ENCODE results near the gene NOL11. TPM values are rescaled to one million over a fixed set of nuclear protein-coding genes. Genes with fewer than 3 reads are reported as not detected.
A peak's percentile ranks its signal among the peaks of the same experiment; 100 is the strongest.

NOL11 gene
- total and polyA plus RNA-seq, 8 donors, result 9.0 to 84.6 (median 32.7) TPM

DNA sequence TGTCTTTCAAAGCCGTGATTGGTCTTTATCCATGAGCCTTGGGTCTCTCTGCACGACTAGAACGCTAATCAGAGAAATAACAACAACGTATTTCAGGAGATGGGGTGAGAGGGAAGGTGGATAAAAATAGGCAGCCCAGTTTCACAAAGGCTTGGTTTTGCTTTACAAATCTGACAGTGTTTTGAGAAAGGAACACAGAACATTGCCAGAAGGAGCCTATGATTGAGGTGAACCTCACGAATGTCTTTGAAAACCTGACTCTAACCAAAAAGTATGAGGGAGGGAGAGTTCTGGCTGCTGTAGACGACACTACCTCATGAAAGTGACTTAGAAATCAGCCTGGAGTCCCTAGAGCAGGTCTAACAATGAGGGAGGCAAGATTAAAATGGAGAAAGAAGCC is 38.0 kb upstream of the NOL11 start:
- no peak overlapping the region for H3K4me3 ChIP-seq
- DNase-seq, result no peak
- TF ChIP-seq EP300 (IDR thresholded peaks at IDR 0.05) (no peak), POLR2AphosphoS5 (IDR thresholded peaks at IDR 0.05) (no peak), POLR2A (IDR thresholded peaks at IDR 0.05) (no peak)
- TF ChIP-seq, protein P1, sequence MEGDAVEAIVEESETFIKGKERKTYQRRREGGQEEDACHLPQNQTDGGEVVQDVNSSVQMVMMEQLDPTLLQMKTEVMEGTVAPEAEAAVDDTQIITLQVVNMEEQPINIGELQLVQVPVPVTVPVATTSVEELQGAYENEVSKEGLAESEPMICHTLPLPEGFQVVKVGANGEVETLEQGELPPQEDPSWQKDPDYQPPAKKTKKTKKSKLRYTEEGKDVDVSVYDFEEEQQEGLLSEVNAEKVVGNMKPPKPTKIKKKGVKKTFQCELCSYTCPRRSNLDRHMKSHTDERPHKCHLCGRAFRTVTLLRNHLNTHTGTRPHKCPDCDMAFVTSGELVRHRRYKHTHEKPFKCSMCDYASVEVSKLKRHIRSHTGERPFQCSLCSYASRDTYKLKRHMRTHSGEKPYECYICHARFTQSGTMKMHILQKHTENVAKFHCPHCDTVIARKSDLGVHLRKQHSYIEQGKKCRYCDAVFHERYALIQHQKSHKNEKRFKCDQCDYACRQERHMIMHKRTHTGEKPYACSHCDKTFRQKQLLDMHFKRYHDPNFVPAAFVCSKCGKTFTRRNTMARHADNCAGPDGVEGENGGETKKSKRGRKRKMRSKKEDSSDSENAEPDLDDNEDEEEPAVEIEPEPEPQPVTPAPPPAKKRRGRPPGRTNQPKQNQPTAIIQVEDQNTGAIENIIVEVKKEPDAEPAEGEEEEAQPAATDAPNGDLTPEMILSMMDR (IDR thresholded peaks at IDR 0.05), result no peak
- no peaks in the 10 kb centered on the region for H3K27me3 ChIP-seq
- 87 to 97% (median 93%) methylated on average over 6 of the region's 6 CpGs for WGBS, 5 donors
- no peaks in the 10 kb centered on the region for H3K9me3 ChIP-seq
- no peaks in the 10 kb centered on the region for H3K4me1 ChIP-seq
- intact Hi-C loops (cut with DNase I; ENCODE audit: low total_unique reads), result no loop called here
- no peak overlapping the region for H3K27ac ChIP-seq
- peaks cover 0 to 20% (median 17%) of the 10 kb centered on the region in 4 donors for H3K36me3 ChIP-seq

DNA sequence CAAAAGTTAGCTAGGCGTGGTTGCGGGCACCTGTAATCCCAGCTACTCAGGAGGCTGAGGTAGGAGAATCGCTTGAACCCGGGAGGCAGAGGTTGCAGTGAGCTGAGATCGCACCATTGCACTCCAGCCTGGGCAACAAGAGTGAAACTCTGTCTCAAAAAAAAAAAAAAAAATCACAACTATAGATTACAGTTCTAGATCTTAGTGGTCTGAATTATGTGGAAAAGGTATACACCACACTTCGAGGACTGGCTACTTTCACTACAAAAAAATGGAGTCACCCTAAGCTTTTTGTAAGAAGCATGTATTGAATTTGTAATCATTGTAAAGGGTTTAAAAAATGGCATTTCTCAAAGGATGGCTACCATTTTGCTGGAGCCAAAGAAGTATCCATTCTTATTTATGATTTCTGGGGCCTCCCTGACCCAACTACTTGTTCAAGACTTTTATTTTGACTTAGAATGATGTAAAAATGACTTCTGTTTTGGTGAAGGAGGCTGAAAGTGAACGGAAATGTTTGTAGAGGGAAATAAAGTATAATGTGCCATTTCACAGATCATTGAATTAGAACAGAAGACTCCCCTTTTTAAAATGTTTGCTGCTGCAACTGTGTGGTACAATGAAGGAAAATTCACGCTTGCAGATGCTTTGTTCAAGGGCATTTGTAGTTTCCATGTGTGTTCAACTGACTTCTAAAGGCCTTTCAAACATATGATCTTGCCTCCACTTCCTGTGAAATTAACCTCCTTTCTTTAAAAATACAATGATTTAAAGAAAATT is 37.1 kb upstream of the NOL11 start:
- Histone ChIP-seq H3K4me3 (no peak overlapping the region), H3K9me3 (no peaks in the 10 kb centered on the region), H3K4me1 (no peaks in the 10 kb centered on the region), H3K27me3 (no peaks in the 10 kb centered on the region), H3K27ac (no peak overlapping the region), H3K36me3 (peaks cover 0 to 20% (median 12%) of the 10 kb centered on the region in 4 donors)
- DNase-seq, result no peak
- intact Hi-C loops (cut with DNase I; ENCODE audit: low total_unique reads), result no loop called here
- TF ChIP-seq POLR2A (IDR thresholded peaks at IDR 0.05) (no peak), POLR2AphosphoS5 (IDR thresholded peaks at IDR 0.05) (no peak), EP300 (IDR thresholded peaks at IDR 0.05) (no peak)
- TF ChIP-seq, protein P1 (IDR thresholded peaks at IDR 0.05), result no peak
- 91 to 97% (median 94%) methylated on average over 8 of the region's 8 CpGs for WGBS, 5 donors

DNA sequence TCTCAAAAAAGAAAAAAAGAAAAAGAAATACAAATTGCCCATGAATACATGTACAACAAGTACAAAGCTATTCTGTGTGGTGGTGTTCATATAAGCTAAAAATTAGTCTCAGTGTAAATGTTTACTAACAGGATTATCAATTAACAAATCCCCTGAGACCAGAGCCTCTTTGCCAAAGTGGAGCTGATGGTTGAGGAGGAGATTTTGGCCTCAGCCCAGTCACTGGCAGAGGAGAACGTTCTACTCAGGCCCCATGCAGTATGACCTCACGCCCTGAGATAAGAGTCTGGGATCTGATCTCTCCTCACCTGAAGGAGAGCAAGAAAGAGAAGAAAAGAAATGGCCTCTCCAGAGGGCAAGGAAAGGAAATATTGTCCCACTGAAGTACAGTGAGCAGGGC is 35.5 kb upstream of the NOL11 start:
- TF ChIP-seq EP300 (IDR thresholded peaks at IDR 0.05), result no peak
- no peak for TF ChIP-seq POLR2A (IDR thresholded peaks at IDR 0.05)
- no peak for TF ChIP-seq POLR2AphosphoS5 (IDR thresholded peaks at IDR 0.05)
- TF ChIP-seq, protein P1 (IDR thresholded peaks at IDR 0.05), result no peak

DNA sequence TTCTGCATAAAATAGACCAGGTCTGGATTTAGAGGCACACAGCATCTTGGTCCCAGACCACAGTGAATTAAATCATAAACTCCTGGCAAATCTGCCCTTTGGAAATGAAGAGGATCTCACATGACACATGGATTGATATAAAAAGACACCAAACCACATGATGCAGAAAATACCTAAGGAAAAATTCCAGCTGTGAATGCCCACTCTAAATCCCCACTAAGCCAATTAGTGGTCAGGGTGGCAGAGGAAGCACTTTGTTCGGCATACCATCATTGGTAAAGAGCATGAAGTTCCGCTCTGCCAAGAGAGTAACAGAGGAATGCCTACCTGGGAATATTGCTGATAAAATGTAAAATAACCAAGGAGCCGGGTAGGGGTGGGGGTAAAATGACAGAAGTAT is 32.4 kb upstream of the NOL11 start:
- no peaks in the 10 kb centered on the region for H3K9me3 ChIP-seq
- DNase-seq, result no peak
- intact Hi-C loops (cut with DNase I; ENCODE audit: low total_unique reads), result no loop called here
- no peak overlapping the region for H3K4me3 ChIP-seq
- no peak for TF ChIP-seq POLR2A (IDR thresholded peaks at IDR 0.05)
- no peak for TF ChIP-seq POLR2AphosphoS5 (IDR thresholded peaks at IDR 0.05)
- TF ChIP-seq, protein P1 (IDR thresholded peaks at IDR 0.05), result no peak
- no peak for TF ChIP-seq EP300 (IDR thresholded peaks at IDR 0.05)
- peaks cover 0 to 8% (median 7%) of the 10 kb centered on the region in 4 donors for H3K36me3 ChIP-seq
- H3K27me3 ChIP-seq, result no peaks in the 10 kb centered on the region
- WGBS, 5 donors, result 89 to 95% (median 94%) methylated on average over 3 of the region's 3 CpGs
- no peak overlapping the region for H3K27ac ChIP-seq
- H3K4me1 ChIP-seq, result peaks cover 0 to 4% (median 2%) of the 10 kb centered on the region in 4 donors

More for the DNA sequence above, 35.5 kb upstream of the NOL11 start:
- Histone ChIP-seq H3K4me3 (no peak overlapping the region), H3K27me3 (no peaks in the 10 kb centered on the region), H3K27ac (no peak overlapping the region), H3K4me1 (no peaks in the 10 kb centered on the region), H3K36me3 (peaks cover 0 to 13% (median 6%) of the 10 kb centered on the region in 4 donors), H3K9me3 (no peaks in the 10 kb centered on the region)
- DNase-seq, result peak in 1 of 2 donors; percentile 64
- 16 to 41% (median 32%) methylated on average over 2 of the region's 2 CpGs for WGBS, 5 donors
- intact Hi-C loops (cut with DNase I; ENCODE audit: low total_unique reads), result no loop called here
